Urinary bladder (tissue), 4 donors: ENCODE results near the gene NPY. TPM values are rescaled to one million over a fixed set of nuclear protein-coding genes. Genes with fewer than 3 reads are reported as not detected.

Source experiments
- DNase-seq: peaks from one replicate; pipeline ENCODE4 v3.0.0-alpha.2; 2015; ENCODE audit errors: extremely low spot score
- H3K27ac ChIP-seq: one replicate; pipeline ENCODE4 v1.5.1; 2013; ENCODE audit warnings: low read depth, mild to moderate bottlenecking, moderate library complexity
- H3K36me3 ChIP-seq: one replicate; pipeline ENCODE4 v1.6.1; 2013; ENCODE audit warnings: mild to moderate bottlenecking, moderate library complexity; ENCODE audit not compliant: insufficient read depth
- H3K4me1 ChIP-seq: one replicate; pipeline ENCODE4 v1.6.1; 2013; ENCODE audit warnings: mild to moderate bottlenecking, moderate library complexity; ENCODE audit not compliant: insufficient read depth
- H3K4me3 ChIP-seq: one replicate; pipeline ENCODE4 v1.5.1; 2013; ENCODE audit warnings: low read depth, low read length
- WGBS: extraction: QIAGEN DNeasy Blood & Tissue Kit; methylation state at CpG from one replicate; pipeline ENCODE4 v1.1.7; 2013; 5-methylcytosine and 5-hydroxymethylcytosine counted together
- polyA plus RNA-seq: library from polyadenylated mRNA; stranded (reverse); fragments of 200-250 nt; gene quantifications from one replicate; pipeline ENCODE4 v1.2.3, GENCODE V29; 2013
- total RNA-seq: library from RNA; depleted of rRNA; stranded (reverse); fragments of >200 nt; gene quantifications from one replicate; pipeline ENCODE4 v1.2.3, GENCODE V29; 2014
- donor health status: healthy with polysubstance abuse.
- donor health status: healthy.

NPY gene
- total and polyA plus RNA-seq, 2 donors, result 4.3 to 36.9 TPM

- no peak for DNase-seq
- H3K4me3 ChIP-seq, result no peak overlapping the region
- WGBS, result 47% methylated on average over 7 of the region's 7 CpGs
- no peak overlapping the region for H3K27ac ChIP-seq
- H3K36me3 ChIP-seq, result no peaks in the 10 kb centered on the region
- H3K4me1 ChIP-seq, result no peaks in the 10 kb centered on the region
Measured at GRCh38 chr7:24291271-24291670, 7.3 kb downstream of the NPY start.

- H3K27ac ChIP-seq, result no peak overlapping the region
- no peaks in the 10 kb centered on the region for H3K4me1 ChIP-seq
- no peaks in the 10 kb centered on the region for H3K36me3 ChIP-seq
- H3K4me3 ChIP-seq, result no peak overlapping the region
- WGBS, result 65% methylated on average over 3 of the region's 3 CpGs
- DNase-seq, result no peak
Measured at GRCh38 chr7:24297362-24297761, 13.4 kb downstream of the NPY start.

- no peak for DNase-seq
- H3K27ac ChIP-seq, result no peak overlapping the region
- no peaks in the 10 kb centered on the region for H3K4me1 ChIP-seq
- no peaks in the 10 kb centered on the region for H3K36me3 ChIP-seq
- no peak overlapping the region for H3K4me3 ChIP-seq
Measured at GRCh38 chr7:24298696-24299095, 14.7 kb downstream of the NPY start.

GRCh38 chr7:24299192-24299591 lies 15.2 kb downstream of the NPY start:
- no peaks in the 10 kb centered on the region for H3K36me3 ChIP-seq
- no peak overlapping the region for H3K27ac ChIP-seq
- no peak for DNase-seq
- H3K4me3 ChIP-seq, result no peak overlapping the region
- no peaks in the 10 kb centered on the region for H3K4me1 ChIP-seq
- whole genome bisulfite sequencing, result 39% methylated on average over 4 of the region's 4 CpGs

- WGBS, result 85% methylated on average over 2 of the region's 2 CpGs
- no peaks in the 10 kb centered on the region for H3K4me1 ChIP-seq
- DNase-seq, result no peak
- no peaks in the 10 kb centered on the region for H3K36me3 ChIP-seq
- no peak overlapping the region for H3K4me3 ChIP-seq
- H3K27ac ChIP-seq, result no peak overlapping the region
Measured at GRCh38 chr7:24301703-24302102, 17.7 kb downstream of the NPY start.

- H3K4me1 ChIP-seq, result no peaks in the 10 kb centered on the region
- 46% methylated on average over 5 of the region's 5 CpGs for WGBS
- no peak for DNase-seq
- H3K27ac ChIP-seq, result no peak overlapping the region
- H3K36me3 ChIP-seq, result no peaks in the 10 kb centered on the region
- H3K4me3 ChIP-seq, result no peak overlapping the region
Measured at GRCh38 chr7:24304494-24305095, 20.6 kb downstream of the NPY start.

GRCh38 chr7:24307326-24307725 lies 23.3 kb downstream of the NPY start:
- WGBS, result 28% methylated on average over 3 of the region's 3 CpGs
- no peak for DNase-seq
- Histone ChIP-seq H3K4me1 (no peaks in the 10 kb centered on the region), H3K27ac (no peak overlapping the region), H3K36me3 (no peaks in the 10 kb centered on the region), H3K4me3 (no peak overlapping the region)

GRCh38 chr7:24312588-24312987 lies 28.6 kb downstream of the NPY start:
- WGBS, result 92% methylated on average over 3 of the region's 3 CpGs
- H3K36me3 ChIP-seq, result no peaks in the 10 kb centered on the region
- no peak overlapping the region for H3K27ac ChIP-seq
- DNase-seq, result no peak
- H3K4me1 ChIP-seq, result no peaks in the 10 kb centered on the region
- H3K4me3 ChIP-seq, result no peak overlapping the region

- 51% methylated on average over 3 of the region's 3 CpGs for WGBS
- no peak for DNase-seq
- Histone ChIP-seq H3K4me3 (no peak overlapping the region), H3K27ac (no peak overlapping the region), H3K4me1 (no peaks in the 10 kb centered on the region), H3K36me3 (no peaks in the 10 kb centered on the region)
Measured at GRCh38 chr7:24313777-24314176, 29.8 kb downstream of the NPY start.

GRCh38 chr7:24316340-24316739 lies 32.4 kb downstream of the NPY start:
- Histone ChIP-seq H3K4me1 (no peaks in the 10 kb centered on the region), H3K27ac (no peak overlapping the region), H3K36me3 (no peaks in the 10 kb centered on the region), H3K4me3 (no peak overlapping the region)
- WGBS, result 59% methylated on average over 6 of the region's 6 CpGs
- no peak for DNase-seq

- no peak for DNase-seq
- no peak overlapping the region for H3K27ac ChIP-seq
- WGBS, result 63% methylated on average over 6 of the region's 6 CpGs
- no peak overlapping the region for H3K4me3 ChIP-seq
- H3K36me3 ChIP-seq, result no peaks in the 10 kb centered on the region
- H3K4me1 ChIP-seq, result no peaks in the 10 kb centered on the region
Measured at GRCh38 chr7:24318326-24318725, 34.3 kb downstream of the NPY start.

GRCh38 chr7:24319209-24319608 lies 35.2 kb downstream of the NPY start:
- no peak overlapping the region for H3K4me3 ChIP-seq
- H3K27ac ChIP-seq, result no peak overlapping the region
- no peaks in the 10 kb centered on the region for H3K36me3 ChIP-seq
- no peak for DNase-seq
- no peaks in the 10 kb centered on the region for H3K4me1 ChIP-seq

GRCh38 chr7:24323961-24324480 lies 40.0 kb downstream of the NPY start:
- no peak for DNase-seq
- H3K4me1 ChIP-seq, result no peaks in the 10 kb centered on the region
- H3K4me3 ChIP-seq, result no peak overlapping the region
- H3K36me3 ChIP-seq, result no peaks in the 10 kb centered on the region
- 69% methylated on average over 3 of the region's 3 CpGs for WGBS
- no peak overlapping the region for H3K27ac ChIP-seq

- WGBS, result 80% methylated on average over 5 of the region's 5 CpGs
- Histone ChIP-seq H3K4me3 (no peak overlapping the region), H3K27ac (no peak overlapping the region), H3K36me3 (no peaks in the 10 kb centered on the region), H3K4me1 (no peaks in the 10 kb centered on the region)
- DNase-seq, result no peak
Measured at GRCh38 chr7:24325708-24326107, 41.7 kb downstream of the NPY start.

- no peaks in the 10 kb centered on the region for H3K4me1 ChIP-seq
- 68% methylated on average over 5 of the region's 5 CpGs for WGBS
Measured at GRCh38 chr7:24328050-24328449, 44.1 kb downstream of the NPY start.

More at GRCh38 chr7:24328050-24328449, 44.1 kb downstream of the NPY start:
- Histone ChIP-seq H3K27ac (no peak overlapping the region), H3K36me3 (no peaks in the 10 kb centered on the region), H3K4me3 (no peak overlapping the region)
- no peak for DNase-seq
